Neural cell (in vitro differentiated cells): ENCODE measurements around the gene MLH1. TPM values are rescaled to one million over a fixed set of nuclear protein-coding genes. Genes with fewer than 3 reads are reported as not detected.

Source experiments
- H2AFZ ChIP-seq: fragments of 200-600, 300-800 bp; sonication (generic), shearing (Covaris generic); 2 replicates; pipeline ENCODE4 v1.6.0; 2014; ENCODE audit warnings: low read depth, mild to moderate bottlenecking, antibody characterized with exemption, low read length, moderate library complexity
- H3F3A ChIP-seq: fragments of 200-600 bp; shearing (Covaris generic); 2 replicates; pipeline ENCODE4 v1.6.1; 2016; ENCODE audit warnings: mild to moderate bottlenecking, moderate library complexity, mixed read lengths, antibody characterized with exemption, low read length; ENCODE audit not compliant: insufficient read depth, poor library complexity, severe bottlenecking
- H3K27ac ChIP-seq: fragments of 200-600, 300-800 bp; sonication (generic), shearing (Covaris generic); 2 replicates; pipeline ENCODE4 v1.5.1; 2014; ENCODE audit warnings: mild to moderate bottlenecking, low read length, moderate library complexity
- H3K27me3 ChIP-seq: fragments of 300-800, 200-600 bp; sonication (generic), shearing (Covaris generic); 2 replicates; pipeline ENCODE4 v1.6.0; 2014; ENCODE audit warnings: mild to moderate bottlenecking, low read depth, low read length, moderate library complexity; ENCODE audit not compliant: insufficient read depth
- H3K36me3 ChIP-seq: fragments of 300-800, 200-600 bp; sonication (generic), shearing (Covaris generic); 2 replicates; pipeline ENCODE4 v1.5.1; 2014; ENCODE audit warnings: mild to moderate bottlenecking, antibody characterized with exemption, low read length, moderate library complexity; ENCODE audit not compliant: insufficient read depth
- H3K4me2 ChIP-seq: fragments of 300-800, 200-600 bp; sonication (generic), shearing (Covaris generic); 2 replicates; pipeline ENCODE4 v1.6.0; 2014; ENCODE audit warnings: mild to moderate bottlenecking, low read length
- H3K4me3 ChIP-seq: fragments of 300-800, 200-600 bp; sonication (generic), shearing (Covaris generic); 2 replicates; pipeline ENCODE4 v1.5.1; 2014; ENCODE audit warnings: mild to moderate bottlenecking, low read length, moderate library complexity
- H3K79me2 ChIP-seq: fragments of 200-600 bp; shearing (Covaris generic); replicated peaks from 2 replicates; pipeline ENCODE4 v1.6.0; 2014; ENCODE audit warnings: mild to moderate bottlenecking, low read length, moderate library complexity; ENCODE audit not compliant: insufficient read depth
- H3K9ac ChIP-seq: fragments of 300-800, 200-600 bp; sonication (generic), shearing (Covaris generic); 2 replicates; pipeline ENCODE4 v1.6.1; 2016; ENCODE audit warnings: mild to moderate bottlenecking, low read length, mixed read lengths
- H3K9me2 ChIP-seq: fragments of 200-600 bp; shearing (Covaris generic); 2 replicates; pipeline ENCODE4 v1.6.1; 2016; ENCODE audit warnings: mild to moderate bottlenecking, low read length, mixed read lengths; ENCODE audit not compliant: insufficient read depth
- H3K9me3 ChIP-seq: fragments of 200-600, 300-800 bp; sonication (generic), shearing (Covaris generic); 2 replicates; pipeline ENCODE4 v1.6.1; 2016; ENCODE audit warnings: mild to moderate bottlenecking, mixed run types, low read length, moderate library complexity, mixed read lengths
- H4K20me1 ChIP-seq: fragments of 200-600 bp; shearing (Covaris generic); 2 replicates; pipeline ENCODE4 v1.6.1; 2016; ENCODE audit warnings: mild to moderate bottlenecking, mixed run types; ENCODE audit not compliant: insufficient read depth
- CTCF ChIP-seq: fragments of 450-650 bp; IDR thresholded peaks from 2 replicates; pipeline ENCODE4 v1.5.1; 2014; ENCODE audit warnings: antibody characterized with exemption, mild to moderate bottlenecking, moderate library complexity; ENCODE audit not compliant: poor library complexity, severe bottlenecking
- EP300 ChIP-seq: fragments of 450-650 bp; conservative IDR thresholded peaks from 2 replicates; pipeline ENCODE4 v1.6.1; 2014; ENCODE audit warnings: antibody characterized with exemption, mild to moderate bottlenecking, moderate library complexity; ENCODE audit not compliant: poor library complexity, severe bottlenecking
- EZH2 ChIP-seq: fragments of 200-600, 300-800 bp; shearing (Covaris generic), sonication (generic); IDR thresholded peaks from 2 replicates; pipeline ENCODE4 v1.6.1; 2014; ENCODE audit warnings: antibody characterized with exemption, low read length, borderline replicate concordance, mild to moderate bottlenecking; ENCODE audit not compliant: insufficient read depth, poor library complexity, severe bottlenecking
- MXI1 ChIP-seq: fragments of 450-650 bp; conservative IDR thresholded peaks from 2 replicates; pipeline ENCODE4 v1.6.1; 2014; ENCODE audit warnings: antibody characterized with exemption, mild to moderate bottlenecking; ENCODE audit not compliant: poor library complexity, severe bottlenecking
- POLR2AphosphoS5 ChIP-seq: IDR thresholded peaks from 2 replicates; pipeline ENCODE4 v1.6.1; 2012
- RAD21 ChIP-seq: fragments of 450-650 bp; conservative IDR thresholded peaks from 2 replicates; pipeline ENCODE4 v1.6.1; 2014; ENCODE audit warnings: antibody characterized with exemption, mild to moderate bottlenecking, moderate library complexity
- REST ChIP-seq: IDR thresholded peaks from 2 replicates; pipeline ENCODE4 v1.6.1; 2012; ENCODE audit warnings: borderline replicate concordance
- SMC3 ChIP-seq: fragments of 450-650 bp; conservative IDR thresholded peaks from 2 replicates; pipeline ENCODE4 v1.6.1; 2014; ENCODE audit warnings: antibody characterized with exemption, mild to moderate bottlenecking, moderate library complexity; ENCODE audit not compliant: poor library complexity
- TAF1 ChIP-seq: IDR thresholded peaks from 2 replicates; pipeline ENCODE4 v1.6.1; 2012; ENCODE audit warnings: low read depth
- polyA plus RNA-seq: library from polyadenylated mRNA; depleted of rRNA; stranded (reverse); fragments of >200 nt; gene quantifications from 2 replicates; pipeline ENCODE4 v1.2.3, GENCODE V29; 2014

The MLH1 gene
- polyA plus RNA-seq, 1 donor from 2014 or later: 73.7 TPM

- TF ChIP-seq MXI1 (no peak), TAF1 (no peak), EP300 (no peak), RAD21 (no peak), EZH2 (no peak)
- Histone ChIP-seq H3K27me3 (no peaks in the 10 kb centered on the region), H3F3A (no peaks in the 10 kb centered on the region), H3K9ac (no peak overlapping the region), H3K79me2 (no peaks in the 10 kb centered on the region), H3K27ac (no peak overlapping the region), H3K9me3 (no peaks in the 10 kb centered on the region), H3K4me3 (no peak overlapping the region), H3K9me2 (no peaks in the 10 kb centered on the region), H2AFZ (no peak overlapping the region), H3K36me3 (peaks cover 4% of the 10 kb centered on the region), H3K4me2 (no peak overlapping the region), H4K20me1 (no peaks in the 10 kb centered on the region)
These were observed 93.6 kb downstream of the MLH1 start for GRCh38 chr3:37086918-37087317.

- H3K27ac ChIP-seq: no peak overlapping the region
- H3K9ac ChIP-seq: no peak overlapping the region
- no peak overlapping the region for H2AFZ ChIP-seq
- no peaks in the 10 kb centered on the region for H4K20me1 ChIP-seq
- TF ChIP-seq CTCF (no peak), RAD21 (no peak), EP300 (no peak), MXI1 (no peak)
- no peak overlapping the region for H3K4me3 ChIP-seq
- H3K9me3 ChIP-seq: no peaks in the 10 kb centered on the region
- H3K36me3 ChIP-seq: peaks cover 4% of the 10 kb centered on the region
- H3F3A ChIP-seq: no peaks in the 10 kb centered on the region
- no peak overlapping the region for H3K4me2 ChIP-seq
- no peaks in the 10 kb centered on the region for H3K27me3 ChIP-seq
- no peaks in the 10 kb centered on the region for H3K9me2 ChIP-seq
- no peaks in the 10 kb centered on the region for H3K79me2 ChIP-seq
These were observed 94.6 kb downstream of the MLH1 start for GRCh38 chr3:37087870-37088269.

- Histone ChIP-seq H3K27ac (no peak overlapping the region), H3K4me3 (no peak overlapping the region), H3K27me3 (no peaks in the 10 kb centered on the region), H2AFZ (no peak overlapping the region), H3K9me2 (no peaks in the 10 kb centered on the region), H3F3A (no peaks in the 10 kb centered on the region), H3K4me2 (no peak overlapping the region), H3K79me2 (no peaks in the 10 kb centered on the region), H3K36me3 (no peaks in the 10 kb centered on the region), H3K9ac (no peak overlapping the region), H4K20me1 (no peaks in the 10 kb centered on the region), H3K9me3 (no peaks in the 10 kb centered on the region)
- TF ChIP-seq MXI1 (no peak), CTCF (no peak), RAD21 (no peak), EP300 (no peak), SMC3 (no peak), TAF1 (no peak), POLR2AphosphoS5 (no peak), EZH2 (no peak), REST (no peak)
These were observed 99.2 kb downstream of the MLH1 start for GRCh38 chr3:37092484-37092883.
